HG02870 (cell line): ENCODE measurements around the gene CNNM2.
"Not testable (repeated sequence)": the region's sequence is repeated elsewhere in the genome, so short reads cannot be mapped to it uniquely, and the experiment has no call there.

Experiments
- ATAC-seq: cut with Tn5 transposase; IDR thresholded peaks from one replicate; pipeline ENCODE4 v1.9.1; 2021; ENCODE audit warnings: mild to moderate bottlenecking, moderate library complexity; ENCODE audit not compliant: unreplicated experiment

The CNNM2 gene

DNA sequence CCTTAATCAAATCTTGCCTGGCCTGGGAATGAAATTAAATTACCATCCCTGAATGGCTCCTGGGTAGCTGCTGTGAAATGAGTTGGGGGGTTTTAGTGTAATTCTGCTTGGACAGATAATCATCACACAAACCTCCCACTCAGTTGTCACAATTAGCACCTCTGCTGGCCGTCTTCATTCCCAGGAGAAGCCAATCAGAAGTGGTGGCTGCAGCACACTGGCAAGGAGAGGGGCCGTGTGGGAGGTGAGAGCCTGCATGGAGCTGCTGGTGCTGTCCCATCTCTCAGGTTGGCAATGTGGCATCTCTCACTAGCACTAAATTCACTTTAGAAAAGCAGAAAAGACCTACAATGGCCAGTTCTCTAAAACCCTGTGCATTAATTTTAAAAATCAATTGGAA, 182.5 kb downstream of the CNNM2 start:
- no peak for ATAC-seq

DNA sequence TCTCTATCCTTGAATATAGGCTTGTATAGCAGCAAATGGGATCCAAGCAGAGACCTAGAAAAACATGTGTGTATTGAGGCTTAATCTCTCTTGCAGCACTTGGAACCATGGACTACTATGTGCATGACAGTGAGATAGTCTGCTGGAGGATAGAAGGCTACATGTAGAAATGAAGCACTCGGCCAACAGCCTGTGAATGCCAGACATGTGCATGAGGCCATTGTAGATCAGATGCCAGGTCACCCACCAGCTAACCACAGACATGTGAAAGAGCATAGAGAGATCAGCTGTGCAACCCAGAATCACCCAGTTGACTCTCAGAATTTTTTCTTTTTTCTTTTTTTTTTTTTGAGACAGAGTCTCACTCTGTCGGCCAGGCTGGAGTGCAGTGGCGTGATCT, 184.1 kb downstream of the CNNM2 start:
- no peak for ATAC-seq

DNA sequence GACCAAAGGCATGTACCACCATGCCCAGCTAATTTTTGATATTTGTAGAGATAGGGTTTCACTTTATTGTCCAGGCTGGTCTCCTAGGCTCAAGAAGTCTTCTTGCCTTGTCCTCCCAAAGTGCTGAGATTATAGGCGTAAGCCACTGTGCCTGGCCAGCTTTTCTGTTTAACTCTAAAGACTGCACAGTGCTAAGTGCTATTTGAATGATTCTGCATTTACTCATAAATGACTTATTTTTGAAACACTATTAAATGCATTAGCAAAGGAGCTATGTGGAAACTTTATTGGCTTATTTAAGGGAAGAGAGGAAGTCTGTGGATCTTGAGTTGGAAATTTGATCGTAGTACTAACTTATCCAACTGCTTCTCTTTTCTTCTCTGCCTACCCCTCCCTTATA, 185.9 kb downstream of the CNNM2 start:
- no peak for ATAC-seq

DNA sequence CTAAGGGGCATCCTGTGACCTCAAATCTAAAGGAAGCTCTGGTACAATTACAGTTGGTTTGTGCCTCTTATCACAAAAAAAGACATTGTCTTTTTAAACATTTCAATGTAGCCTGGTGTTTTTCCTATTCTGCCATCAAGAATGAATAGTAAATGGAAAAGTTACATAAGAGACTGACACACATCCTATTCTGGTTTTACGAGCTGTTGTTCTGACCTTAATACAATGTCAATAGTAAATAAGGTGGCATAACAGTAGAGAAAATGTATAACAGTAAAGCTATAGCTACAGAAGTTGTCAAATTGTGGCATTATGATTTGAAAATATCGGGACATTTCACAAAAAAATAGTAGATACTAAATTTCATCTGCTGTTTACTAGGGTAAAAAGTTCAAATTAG, 186.6 kb downstream of the CNNM2 start:
- no peak for ATAC-seq

DNA sequence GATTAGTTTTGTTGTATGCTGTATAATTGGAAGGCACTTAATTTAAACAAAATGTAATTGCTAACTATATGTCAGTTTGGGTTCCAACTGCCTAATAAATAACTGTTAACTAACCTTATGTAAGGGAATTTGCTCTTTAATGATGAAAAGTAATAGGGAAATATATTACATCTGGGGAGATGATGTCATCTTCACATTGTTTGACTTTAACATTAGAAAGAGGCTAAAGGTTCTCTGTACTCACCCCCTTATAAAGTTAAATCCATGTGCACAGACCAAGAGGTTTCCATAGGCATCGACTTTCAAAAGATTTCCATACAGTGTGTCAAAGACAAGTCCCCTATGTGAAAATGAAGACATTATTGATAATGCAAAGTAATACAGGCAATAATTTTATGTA, 187.4 kb downstream of the CNNM2 start:
- ATAC-seq: no peak

DNA sequence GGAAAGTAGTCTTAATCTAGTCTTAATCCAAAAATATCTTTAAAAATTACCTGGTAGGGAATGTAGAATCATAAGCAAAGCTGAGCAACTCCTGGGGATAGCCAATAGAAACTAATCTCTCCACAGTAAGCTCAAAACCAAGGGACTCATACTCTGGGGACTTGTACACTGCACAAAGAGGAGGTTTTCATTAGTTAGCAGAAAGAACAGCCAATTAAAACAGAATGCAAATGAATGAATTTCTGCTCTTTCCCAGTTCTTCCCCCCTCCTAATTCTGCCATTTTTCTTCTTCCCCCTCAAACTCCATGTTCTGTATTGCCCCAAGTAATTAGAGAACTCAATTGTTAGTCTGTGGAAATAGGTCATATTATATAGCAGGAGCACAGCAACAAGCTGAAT, 188.4 kb downstream of the CNNM2 start:
- no peak for ATAC-seq

DNA sequence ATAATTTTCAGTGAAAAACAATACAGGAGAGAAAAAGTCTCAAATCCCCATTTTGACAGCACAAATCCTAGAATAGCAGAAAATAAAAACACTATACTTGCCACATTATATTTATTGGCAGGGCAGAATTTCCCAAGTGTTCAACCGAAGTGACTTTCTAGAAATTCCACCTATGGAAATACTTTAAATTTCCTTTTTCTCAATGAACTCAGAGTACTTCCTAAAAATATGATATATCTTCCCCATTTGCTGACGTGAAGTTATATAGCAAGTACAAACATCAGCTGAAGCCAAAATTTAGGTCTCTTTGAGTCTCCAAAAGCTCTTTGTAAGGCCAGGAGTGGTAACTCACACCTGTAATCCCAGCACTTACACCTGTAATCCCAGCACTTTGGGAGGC, 191.7 kb downstream of the CNNM2 start:
- no peak for ATAC-seq

DNA sequence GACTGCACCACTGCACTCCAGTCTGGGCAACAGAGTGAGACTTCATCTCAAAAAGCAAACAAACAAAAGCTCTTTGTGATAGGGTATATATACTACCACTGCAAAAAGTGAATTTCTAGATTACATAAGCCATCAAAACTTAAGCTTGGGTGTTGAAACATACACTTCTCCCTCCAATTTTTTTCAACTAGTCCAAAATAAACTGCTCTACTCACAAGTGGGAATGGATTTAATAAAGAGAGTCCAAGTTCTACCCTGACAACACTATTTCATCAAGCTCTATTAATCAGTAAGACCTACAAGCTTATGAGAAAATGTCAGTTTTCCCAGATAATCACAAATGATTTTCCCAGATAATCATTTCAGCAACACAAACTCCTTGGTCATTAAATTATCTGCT, 192.3 kb downstream of the CNNM2 start:
- ATAC-seq: no peak

DNA sequence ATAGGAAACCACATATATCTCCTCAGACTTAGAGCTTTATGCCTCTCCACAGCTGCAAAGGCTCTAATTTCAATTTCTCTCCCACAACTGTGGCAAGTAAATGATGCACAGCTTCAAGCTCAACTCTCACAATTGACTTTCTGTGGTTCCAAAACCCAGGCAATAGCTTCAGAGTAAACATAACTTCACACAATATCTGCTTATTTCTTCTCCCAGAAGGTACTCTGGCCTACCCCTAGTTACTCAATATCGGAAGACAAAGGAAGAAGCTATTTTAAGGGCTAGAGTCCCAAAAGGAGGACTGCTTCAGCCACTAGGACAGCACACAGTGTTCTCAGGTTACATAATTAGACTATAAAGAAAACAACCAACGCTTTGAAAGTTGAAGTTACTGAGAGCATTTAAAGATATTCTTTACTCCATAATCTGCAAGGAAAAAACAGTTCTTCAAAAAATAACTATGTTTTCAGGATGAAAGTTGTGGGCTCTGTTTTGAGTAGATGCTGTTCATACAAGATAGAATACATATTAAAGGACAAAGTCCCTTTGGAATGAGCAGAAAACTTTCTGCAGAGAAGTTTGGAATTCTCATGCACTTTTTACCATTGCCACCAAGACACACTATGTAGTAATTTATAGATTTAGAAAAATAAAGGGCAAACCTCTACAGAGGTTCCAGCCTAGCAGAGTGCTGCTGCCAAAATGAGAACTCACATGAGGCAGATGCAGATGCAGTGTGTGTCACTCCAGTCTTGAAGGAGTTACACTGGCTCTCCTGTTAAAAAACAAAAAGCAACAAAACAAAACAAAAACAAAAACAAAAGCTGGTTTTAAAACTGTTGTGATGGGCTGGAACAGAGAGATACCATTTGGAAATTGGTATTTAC, 193.2 kb downstream of the CNNM2 start:
- peak; percentile 62 for ATAC-seq

DNA sequence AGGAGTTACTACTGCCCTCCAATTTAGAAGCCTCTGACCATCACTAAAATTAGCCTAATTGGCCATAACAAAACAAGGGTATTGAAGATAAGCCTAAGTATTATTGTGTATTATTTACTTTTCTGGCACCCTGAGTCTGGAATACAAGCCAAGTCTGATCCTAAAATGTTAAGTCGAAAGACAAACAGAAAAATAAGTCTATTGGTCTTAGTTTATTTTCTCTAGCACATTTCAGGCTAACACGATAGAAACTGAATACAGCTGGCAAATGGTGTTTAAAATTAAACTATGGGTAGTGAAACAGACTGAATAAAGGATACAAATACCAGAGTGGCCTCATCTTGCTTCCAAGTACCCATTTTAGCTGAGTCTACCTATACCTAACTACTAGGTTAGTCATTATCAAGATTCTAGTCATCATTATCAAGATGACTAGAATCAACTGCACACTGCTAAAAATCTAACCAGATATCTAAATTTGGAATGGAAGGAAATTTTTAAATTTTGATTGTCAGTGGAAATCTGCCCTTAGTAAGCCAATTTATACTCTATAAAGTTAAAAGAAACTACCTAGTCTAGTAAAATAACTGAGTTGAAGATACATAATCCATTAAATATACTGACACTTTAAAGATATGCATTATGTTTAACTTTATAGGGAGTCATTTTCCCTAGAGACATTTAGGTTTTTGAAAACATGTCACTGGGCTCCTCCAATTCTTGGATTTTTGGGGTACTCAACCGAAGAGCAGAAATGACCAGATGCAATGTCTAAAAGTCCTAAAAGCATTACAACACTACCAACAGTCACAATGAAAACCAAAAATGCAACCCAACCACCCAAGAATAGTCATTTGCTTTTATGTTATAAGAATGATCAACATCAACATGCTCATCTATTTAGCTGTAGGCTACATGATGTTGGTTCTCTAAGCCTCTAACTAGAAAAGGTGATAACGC, 194.1 kb downstream of the CNNM2 start:
- ATAC-seq: peak; percentile 50

DNA sequence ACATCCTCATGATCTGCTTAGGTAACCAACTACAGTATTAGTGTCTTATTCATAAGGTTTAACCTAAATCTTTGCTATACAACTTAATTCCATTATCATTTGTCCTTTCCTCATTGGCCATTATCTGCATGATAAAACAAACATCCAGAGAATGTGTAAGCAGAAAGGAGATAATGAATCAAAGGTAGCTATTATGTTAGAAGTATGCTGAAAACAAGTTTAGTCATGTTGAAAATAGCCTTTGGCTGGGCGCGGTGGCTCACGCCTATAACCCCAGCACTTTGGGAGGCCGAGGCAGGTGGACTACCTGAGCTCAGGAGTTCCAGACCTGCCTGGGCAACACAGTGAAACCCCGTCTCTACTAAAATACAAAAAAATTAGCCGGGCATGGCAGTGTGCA, 196.8 kb downstream of the CNNM2 start:
- ATAC-seq: no peak

DNA sequence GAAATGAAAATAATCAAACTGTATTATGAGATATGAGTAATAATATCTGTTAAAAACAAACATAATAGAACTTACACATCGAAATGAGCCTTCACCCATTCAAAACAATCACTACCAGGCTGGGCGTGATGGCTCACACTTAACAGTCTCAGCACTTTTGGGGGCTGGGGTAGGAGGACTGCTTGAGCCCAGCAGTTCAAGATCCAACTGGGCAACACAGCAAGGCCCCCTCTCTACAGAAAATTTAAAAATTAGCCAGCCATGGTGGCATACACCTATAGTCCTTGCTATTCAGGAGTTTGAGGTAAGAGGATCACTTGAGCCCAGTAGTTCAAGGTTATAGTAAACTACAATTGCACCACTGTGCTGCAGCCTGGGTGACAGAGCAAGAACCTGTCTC, 199.2 kb downstream of the CNNM2 start:
- ATAC-seq: no peak

DNA sequence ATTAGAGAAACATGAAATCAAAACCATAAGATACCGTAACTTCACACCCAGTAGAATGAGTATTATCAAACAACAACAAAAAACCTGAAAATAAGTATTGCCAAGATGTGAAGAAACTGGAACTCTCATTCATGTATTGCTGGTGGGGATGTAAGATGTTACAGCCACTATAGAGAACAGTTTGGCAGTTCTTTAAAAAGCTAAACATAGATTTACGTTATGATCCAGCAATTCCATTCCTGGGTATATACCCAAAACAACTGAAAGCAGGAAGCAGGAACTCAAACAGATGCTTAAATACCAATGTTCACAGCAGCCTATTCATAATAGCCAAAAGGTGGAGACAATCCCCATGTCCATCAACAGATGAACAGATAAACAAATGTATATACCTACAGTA, 202.5 kb downstream of the CNNM2 start:
- ATAC-seq: no peak

DNA sequence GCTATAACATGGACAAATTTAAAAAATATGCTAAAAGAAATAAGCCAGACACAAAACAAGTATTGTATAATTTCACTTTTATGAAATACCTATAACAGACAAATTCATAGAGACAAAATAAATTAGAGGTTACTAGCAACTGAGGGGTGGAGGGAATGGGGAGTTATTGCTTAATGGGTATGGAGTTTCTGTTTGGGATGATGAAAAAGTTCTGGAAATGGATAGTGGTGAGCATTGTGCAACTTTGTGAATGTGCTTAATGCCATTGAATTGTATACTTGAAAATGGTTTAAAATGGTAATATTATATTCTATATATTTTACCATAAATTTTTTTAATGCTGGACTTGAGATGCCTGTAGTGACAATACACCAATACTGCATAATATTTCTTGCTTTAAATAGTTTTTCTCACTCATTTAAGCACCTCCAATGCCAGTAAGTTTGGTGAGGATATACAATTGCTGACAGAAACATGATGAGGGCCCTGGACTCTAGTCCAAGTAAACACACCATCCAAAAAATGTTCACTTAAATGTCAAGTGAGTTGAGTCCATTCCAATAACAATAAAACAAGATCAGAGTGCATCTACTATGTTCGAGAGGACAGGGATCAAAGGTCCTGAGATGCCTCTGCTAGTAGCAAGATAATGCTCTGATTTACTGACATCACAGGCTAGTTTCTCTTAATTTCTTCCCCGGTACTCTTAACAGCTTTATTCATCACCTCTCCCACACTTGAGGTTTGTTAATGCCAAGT, 203.1 kb downstream of the CNNM2 start:
- ATAC-seq: no peak

DNA sequence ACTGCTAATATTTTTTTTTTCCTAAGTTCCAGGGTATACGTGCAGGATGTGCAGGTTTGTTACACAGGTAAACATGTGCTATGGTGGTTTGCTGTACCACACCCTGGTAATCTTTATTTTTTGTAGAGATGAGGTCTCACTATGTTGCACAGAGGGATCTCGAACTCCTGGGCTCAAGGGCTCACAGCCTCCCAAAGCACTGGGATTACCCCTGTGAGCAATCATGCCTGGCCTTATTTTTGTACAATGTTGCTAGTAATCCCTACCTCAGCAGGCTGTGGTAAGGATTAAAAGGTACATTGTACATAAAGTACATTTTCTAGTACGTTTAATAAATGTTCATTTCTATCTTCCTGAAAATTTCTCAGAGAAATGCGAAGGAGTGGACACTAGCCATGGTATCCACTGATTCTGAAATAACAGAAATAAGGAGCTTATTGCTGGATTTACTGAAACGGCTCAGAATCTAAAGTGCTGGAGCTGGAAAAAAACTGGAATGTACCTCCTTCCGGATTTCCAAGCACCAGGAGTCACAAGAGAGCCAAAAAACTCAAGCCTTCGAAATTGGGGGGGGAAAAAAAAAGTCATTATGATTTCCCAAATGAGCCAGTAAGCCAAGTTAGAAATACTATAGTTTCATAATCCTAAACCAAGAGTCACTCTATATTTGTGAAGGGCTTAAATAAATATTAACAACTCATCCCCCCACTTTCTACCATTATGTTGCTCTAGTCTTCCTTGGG, 205.4 kb downstream of the CNNM2 start:
- ATAC-seq: no peak

DNA sequence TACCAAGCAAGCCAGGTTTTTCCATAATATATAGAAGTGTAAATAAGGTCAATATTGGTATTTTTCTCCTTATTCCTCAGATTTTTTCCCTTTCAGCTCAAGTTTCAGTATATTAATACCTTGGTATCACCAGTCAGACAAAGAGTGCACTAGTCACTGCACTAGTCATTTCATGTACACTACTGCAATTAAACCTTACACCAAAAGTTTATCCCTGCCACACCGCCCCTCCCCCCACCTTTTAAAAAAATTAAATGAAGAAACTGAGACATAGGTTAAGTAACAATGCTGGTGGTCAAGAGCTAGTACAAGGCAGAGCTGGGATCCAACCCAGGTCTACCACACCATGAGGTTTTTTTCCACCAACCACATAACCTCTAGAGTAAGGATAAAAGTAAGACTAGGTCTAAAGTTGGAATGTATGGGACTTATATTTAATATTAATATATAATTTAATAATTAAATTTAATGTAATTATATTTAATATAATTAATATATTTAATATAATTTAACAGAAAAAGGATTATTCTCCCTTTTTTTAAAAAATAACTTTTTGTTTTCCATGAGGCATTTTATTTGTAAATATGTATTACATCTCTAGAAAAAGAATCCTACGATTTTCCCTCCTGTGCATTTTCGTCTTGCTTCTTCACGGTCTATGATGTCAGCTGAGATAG, 206.5 kb downstream of the CNNM2 start:
- ATAC-seq: no peak

DNA sequence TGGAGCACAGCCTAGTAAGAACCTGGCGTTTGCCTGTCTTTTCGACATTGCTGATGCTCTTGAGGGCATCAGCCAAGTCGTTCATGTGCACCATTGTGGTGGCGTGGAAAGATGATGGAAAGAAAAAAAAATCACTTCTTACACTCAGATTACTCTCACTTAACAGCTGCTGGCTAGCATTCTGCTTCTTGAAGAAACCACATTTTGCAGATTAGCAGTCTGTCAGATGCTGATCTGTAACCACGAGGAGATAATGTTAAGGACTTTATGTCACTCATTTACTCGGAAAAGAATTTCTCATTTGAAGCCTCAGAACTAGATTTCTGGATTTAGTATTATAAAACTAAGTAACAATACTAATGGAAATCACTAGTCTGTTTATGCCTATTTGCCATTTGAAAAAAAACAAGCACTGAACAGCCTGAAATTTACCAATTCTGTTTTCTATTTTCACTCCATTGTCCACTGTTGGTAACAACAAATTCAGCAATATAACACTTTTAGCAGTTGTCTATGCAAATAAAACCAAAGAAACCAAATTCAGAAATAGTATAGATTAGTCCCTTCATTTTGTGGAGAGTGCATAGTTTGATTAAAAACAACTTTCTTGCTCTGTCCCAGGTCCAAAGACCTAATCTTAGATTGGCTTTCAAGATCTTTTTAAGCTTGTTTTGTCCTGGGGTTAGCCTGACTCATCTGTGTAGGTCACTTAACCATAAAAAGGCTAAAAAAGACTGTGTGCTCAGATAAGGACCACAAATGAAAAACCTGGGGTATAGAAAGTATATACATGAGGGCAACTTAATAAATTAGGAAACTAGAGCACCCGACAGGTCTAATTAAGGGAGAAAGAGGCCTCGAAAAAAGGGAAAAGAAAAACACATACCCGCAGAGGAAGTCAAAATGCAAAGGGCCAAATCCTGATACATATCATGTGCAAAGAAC, 207.5 kb downstream of the CNNM2 start:
- peak; percentile 91 for ATAC-seq

DNA sequence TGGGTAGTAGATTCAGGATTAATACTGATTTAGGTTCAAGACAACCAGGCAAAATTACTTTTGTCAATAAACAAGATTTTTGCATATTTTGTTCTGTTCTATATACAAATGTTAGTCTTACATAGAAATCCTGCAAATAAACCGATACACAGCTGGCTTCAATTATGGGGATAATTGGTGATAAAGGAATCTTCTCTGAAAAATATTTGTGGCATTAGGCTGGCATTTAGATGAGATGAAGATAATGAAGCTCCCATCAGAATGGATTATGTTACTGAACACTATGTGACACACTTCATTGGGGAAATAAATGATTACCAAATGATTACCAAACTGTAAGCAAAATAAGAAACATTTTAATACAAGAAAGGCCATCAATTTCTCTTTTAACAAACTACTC, 209.1 kb downstream of the CNNM2 start:
- ATAC-seq: no peak

DNA sequence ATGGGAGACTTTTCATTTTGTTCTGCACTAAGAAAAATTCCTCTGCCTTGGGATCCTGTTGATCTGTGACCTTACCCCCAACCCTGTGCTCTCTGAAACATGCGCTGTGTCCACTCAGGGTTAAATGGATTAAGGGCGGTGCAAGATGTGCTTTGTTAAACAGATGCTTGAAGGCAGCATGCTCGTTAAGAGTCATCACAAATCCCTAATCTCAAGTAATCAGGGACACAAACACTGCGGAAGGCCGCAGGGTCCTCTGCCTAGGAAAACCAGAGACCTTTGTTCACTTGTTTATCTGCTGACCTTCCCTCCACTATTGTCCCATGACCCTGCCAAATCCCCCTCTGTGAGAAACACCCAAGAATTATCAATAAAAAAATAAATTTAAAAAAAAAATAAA, 212.1 kb downstream of the CNNM2 start:
- ATAC-seq: not testable (repeated sequence)
